Measurements from ENCODE around the gene CACNG3.

Gene CACNG3

GRCh38 chr16:24409045-24409444 is 152.9 kb downstream of the CACNG3 start:
- H3K27ac ChIP-seq = no peak overlapping the region
- TF ChIP-seq CTCF (conservative IDR thresholded peaks at IDR 0.05) = peak; percentile 45

Data from VCaP (cell line).